COLO829 (cell line): ENCODE measurements around the gene ACSL1.
"Not testable (repeated sequence)": the region's sequence is repeated elsewhere in the genome, so short reads cannot be mapped to it uniquely, and the experiment has no call there.

Experiments used
- DNase-seq: peaks from one replicate; pipeline ENCODE4 v3.0.0; 2012; ENCODE audit warnings: low spot score

ACSL1 gene

DNA sequence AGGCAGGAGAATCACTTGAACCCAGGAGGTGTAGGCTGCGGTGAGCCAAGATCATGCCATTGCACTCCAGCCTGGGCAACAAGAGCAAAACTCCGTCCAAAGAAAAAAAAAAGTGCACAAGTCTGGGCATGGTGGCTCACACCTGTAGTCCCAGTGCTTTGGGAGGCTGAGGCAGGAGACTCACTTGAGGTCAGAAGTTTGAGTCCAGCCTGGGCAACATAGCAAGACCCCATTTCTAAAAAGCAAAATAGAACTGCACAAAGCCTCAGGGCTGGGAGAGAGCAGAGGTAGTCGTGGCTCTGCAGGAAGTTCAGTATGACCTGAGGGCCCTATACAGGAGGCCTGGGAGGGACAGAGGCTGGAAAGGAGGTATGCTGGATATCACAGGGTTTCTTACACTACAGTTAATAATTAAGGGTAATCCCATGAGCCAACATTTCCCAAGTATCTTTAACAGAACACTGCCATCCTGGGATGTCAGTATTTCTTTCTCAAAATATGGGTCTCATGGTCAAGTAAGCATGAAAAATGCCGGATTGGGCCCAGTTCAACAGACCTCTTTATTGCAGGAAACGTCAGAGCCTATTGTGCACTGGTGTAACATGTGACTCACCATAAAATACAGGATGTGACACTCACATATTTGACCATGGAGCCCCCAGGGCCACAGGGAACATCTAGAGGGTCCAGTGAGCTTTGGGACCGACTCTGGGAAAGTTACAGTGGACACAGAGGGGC is 37.8 kb downstream of the ACSL1 start:
- no peak for DNase-seq

DNA sequence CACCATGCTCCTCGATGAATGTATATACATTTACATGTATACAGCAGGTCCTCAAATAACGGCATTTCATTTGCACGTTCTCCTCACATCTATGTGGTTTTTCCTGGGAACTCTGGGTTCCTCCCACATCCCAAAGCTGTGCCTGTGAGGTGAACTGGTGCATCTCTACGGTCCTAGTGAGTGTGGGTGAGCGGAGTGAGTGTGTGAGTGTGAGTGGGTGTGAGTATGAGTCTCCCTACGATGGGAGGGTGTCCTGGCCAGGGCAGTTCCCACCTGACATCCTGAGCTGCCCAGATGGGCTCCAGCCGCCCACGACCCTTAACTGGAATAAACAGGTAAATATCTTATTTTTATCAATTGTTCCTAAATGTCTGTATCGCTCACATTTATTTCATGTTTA is 40.0 kb downstream of the ACSL1 start:
- no peak for DNase-seq

DNA sequence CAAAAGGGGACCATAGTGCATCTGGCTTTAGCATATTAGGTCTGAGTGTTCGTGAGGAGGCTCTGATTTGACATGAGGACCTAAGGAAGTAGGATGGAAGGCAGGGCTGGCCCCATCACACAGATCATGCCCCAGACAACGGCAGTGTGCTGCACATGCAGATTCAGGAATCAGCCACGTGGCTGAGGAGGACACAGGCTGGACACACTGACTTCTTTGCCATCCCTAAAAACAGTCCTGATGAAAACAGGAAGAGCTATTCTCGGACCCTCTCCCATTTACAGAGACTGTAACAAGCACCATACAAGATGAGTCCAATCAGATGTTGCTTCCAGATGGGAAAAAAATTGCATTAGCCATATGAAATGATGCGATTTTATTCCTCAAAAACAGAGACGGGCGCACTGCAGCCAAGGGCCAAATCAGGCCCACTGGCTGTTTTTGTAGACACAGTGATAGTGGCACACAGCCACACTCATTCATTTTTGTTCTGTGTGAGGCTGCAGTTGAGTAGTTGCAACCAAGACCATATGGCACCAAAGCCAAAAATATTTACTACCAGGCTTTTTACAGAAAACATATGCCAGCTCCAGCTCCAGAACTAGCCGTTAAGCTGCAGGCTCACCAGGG is 41.0 kb downstream of the ACSL1 start:
- DNase-seq = no peak

DNA sequence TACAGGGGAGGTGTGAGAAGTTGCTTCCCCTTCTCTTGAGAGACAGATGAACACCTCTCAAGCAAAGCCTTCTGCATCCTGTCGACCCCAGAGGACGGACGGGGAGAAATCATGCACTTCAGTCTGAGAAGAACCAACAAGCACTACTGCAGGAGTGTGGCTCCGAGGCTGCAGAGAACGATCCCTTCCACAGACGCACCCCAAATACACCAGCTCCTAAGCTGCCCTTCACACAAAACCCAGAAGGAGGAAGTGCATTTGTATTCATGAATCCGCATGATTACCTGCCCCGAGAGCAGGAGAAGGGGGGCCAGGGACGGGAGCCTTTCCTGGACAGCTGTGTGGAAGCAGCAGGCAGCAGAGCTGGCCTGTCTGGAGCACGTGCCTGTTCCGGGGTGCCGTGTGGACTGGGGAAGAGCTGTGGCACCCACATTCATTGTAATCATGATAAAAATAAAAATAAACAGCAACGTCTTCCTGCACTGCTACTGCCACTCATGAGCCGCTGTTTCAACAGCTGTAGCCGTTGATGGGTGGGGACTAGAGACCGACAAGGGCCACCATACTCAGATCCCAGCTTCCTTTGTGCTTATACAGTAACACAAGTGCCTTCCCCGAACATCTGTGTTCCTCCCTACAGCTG is 42.9 kb downstream of the ACSL1 start:
- DNase-seq = no peak

DNA sequence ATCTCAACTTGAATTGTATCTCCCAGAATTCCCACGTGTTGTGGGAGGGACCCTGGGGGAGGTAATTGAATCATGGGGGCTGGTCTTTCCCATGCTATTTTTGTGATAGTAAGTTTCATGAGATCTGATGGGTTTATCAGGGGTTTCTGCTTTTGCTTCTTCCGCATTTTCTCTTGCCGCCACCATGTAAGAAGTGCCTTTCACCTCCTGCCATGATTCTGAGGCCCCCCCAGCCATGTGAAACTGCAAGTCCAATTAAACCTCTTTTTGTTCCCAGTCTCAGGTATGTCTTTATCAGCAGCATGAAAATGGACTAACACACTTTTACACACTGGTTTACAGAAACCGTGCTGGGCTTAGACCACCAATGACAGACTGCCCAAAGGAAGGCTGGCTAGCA is 46.6 kb downstream of the ACSL1 start:
- not testable (repeated sequence) for DNase-seq

DNA sequence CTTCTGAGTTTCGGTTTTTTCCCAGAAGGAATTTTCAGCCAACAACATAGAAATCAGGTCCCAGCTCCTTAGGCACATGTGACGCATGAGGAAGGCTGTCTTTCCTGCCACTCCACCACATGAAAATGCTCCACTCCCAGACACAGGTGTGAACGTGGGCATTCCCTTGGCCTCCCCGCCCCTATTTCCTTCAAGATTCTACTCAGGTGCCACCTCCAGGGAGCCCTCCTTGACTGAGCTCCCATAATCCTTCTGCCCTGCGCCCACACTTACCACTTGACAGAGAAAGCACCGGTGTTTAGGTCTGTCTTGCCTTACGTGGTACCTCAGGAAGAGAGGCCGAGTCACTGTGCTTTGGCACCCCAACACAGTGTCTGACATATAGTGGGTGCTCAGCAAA is 47.4 kb downstream of the ACSL1 start:
- no peak for DNase-seq

DNA sequence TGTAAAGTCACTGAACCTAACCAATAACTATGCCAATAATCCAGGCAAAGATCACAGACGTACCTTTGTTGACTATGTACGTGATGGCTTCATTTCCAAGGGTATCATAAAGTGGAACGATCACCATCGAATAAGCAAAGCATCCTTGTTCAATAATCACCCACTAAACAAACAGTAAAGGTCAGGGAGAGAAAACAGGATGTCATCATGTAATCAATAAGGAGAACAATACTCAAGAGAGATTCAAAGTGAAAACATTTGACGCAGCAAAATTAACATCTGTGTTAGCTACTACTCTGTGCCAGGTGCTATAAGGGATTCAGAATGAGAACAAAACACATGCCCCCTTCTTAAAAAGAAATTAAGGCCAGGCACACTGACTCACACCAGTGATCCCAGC is 48.9 kb downstream of the ACSL1 start:
- no peak for DNase-seq

DNA sequence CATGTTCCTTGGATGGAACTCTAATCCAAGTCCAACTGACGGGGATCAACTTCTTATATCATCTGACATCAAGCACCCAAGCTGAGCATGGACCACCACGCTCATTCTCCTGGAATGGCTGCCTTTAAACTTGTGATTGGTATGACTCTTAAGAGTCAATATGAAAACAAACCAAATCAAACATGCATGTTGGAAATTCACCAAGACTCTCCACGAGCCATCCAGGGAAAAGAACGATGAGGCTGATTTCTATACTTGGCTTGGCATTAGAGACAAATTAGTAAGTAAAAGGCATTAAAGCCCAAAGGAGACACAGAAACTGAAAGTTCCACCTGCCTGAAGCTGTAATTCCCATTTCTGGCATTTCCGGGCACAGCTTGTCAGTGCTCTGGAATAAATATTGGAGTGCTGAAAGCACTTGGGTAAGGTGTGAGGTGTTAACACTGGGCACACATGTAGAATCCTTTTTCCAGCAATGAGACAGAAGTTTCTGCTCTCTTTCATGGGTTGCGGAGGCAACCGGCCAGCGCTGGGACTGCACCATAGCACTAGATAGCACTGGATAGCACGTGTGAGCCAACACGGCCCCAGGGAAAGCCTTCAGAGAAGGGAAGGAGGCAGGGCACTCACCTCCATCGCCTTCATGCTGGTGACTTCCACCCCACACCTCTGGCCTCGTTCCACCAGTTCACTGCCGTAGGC is 49.8 kb downstream of the ACSL1 start:
- DNase-seq = no peak

DNA sequence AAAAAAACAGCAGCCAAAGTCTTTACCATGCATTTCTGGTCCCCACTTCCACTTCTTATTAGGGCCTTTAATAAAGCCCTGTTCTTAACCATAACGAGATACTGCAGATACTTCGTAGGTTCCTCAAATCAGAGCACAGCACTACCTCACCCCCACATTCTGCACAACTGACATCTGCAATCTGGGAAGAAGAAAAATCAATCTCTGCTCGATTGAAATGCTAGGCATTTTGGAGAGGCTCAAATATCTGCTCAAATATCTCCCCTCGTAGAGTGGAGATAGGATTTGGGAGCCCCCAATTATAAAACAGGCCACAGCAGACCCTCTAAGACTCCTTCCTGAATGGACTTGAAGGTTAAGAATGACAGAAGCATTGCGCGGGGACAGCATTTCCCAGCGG is 51.6 kb downstream of the ACSL1 start:
- no peak for DNase-seq

DNA sequence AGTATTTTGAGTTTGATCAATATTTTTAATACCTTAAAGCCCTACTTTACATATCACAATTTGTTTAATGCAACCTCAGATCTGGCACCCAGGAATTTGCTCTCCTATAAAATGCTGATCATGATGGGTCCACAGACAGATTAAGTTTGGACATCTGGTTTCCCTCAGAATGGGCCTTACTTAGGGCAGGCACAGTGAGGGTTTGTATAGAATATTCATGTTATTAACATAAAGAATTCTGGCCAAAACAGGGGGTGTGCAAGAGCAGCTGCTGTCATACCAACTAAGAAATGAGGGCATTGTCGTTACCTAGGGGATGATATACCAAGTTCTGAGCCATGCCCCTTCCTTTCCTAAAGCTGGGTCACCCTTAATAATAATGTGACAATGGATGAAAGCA is 54.4 kb downstream of the ACSL1 start:
- DNase-seq = no peak

DNA sequence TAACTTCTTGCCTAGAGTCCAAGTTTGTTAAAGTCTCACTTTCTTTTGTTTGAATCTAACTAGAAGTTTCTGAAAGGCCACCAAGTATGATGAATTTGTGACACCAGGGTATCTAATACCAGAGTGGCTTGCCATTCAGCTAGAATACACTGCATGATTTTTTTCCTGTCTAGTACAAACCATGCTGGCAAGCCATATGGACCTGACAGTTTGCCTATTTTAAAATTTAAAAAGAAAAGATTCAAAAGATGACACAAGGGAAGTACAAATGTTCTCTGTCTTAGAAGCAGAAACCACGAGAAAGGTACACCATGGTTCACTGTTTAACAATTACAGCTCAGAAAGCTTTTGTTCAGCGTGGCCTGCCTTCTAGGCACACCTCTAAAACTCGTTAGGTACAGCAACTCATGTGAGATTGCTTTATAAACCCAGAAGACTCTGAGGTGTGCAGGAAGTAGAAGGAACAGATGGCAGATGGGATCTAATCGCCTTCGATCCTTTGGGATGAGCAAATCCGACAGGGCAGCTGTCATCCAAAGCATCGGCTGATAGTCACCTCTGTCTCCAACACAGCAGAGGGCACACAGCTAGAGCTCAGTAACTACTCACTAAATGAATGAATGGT is 56.5 kb downstream of the ACSL1 start:
- DNase-seq = peak; percentile 75

DNA sequence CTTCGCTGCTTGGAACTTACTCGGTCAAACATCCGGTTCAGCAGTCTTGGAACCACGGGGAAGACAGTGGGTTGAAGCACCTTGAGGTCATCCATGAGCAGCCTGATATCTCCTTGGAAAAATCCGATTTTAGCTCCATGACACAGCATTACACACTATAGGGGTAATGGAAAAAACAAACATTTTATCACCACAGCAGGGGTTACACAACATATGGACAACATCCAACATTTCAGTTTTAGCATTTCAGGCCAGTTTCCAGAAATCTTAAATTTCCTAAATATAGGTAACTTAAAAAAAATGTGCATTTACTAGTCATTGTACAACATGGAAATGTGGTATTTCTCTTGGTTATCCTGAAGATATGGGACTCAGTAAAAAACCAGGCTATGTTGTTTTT is 57.5 kb downstream of the ACSL1 start:
- DNase-seq = no peak

DNA sequence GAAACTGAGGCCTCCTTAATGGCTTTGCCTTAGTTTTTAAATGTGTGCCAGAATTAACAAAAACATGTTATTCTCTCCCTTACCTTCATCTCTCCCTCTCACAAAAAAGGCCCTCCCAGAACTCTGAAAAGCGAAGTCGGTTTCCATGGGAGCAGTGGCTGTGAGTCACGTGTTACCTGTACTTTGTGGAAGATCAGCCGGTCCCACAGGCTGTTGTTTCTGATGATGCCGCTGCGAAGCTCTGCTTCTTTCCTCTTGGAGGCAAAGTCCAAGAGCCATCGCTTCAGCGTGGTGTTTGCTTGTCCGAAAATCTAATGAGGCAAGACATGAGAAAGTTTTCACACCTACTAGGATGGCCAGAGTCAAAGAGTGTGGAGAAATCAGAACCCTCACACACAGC is 59.3 kb downstream of the ACSL1 start:
- DNase-seq = no peak

DNA sequence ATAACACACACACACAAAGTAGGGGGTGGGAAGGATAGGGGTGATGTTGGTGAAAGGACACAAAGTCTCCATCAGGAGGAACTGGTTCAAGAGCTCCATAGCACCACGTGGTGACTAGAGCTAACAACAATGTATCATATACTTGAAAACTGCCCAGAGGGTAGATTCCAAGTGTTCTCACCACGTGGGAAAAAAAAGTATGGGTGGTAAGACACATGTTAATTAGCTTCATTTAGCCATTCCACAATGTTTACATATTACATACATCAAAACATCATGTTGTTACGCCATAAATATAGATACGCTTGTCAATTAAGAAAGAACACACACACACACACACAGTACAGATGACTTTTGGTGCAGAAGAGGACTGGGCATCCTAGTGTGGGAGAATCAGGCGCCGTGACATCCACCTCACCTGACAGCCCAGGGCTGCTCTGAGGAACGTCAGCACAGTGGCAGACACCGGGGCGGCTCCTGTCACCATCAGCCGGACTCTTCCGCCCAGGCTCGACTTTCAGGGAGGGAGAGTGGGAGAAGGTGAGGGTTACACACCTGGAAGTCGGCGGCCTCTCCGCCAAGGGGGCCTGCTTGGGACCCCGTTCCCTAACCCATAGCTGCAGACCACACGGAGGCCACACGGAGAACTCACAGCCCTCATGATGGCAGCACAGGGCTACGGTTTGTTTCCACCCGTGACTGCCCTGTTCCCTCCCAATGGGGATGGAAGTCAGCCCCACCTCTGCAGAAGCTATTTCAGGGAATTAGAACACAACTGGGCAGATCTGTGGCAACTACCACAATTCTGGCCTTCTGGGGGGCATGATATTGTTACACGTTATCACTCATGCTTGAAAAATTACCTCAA is 60.1 kb downstream of the ACSL1 start:
- DNase-seq = no peak

DNA sequence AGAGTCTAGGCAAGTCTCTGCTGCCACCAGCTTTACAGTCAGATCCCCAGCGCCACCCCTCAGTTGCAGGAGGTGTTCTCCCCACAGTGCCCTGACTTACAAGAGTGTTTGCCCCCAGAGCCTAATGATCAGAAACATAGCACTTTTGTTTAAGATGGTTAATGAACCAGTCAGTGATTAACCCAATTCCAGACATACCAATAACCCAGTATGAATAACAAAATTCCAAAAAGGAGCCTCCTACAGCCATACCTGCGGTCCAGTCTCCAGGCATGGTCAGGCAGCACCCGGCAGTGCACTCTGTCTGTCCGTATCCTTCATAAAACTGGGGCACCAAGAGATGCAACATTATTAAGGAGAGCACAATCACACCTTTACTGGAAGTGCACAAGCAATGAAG is 61.2 kb downstream of the ACSL1 start:
- DNase-seq = no peak

DNA sequence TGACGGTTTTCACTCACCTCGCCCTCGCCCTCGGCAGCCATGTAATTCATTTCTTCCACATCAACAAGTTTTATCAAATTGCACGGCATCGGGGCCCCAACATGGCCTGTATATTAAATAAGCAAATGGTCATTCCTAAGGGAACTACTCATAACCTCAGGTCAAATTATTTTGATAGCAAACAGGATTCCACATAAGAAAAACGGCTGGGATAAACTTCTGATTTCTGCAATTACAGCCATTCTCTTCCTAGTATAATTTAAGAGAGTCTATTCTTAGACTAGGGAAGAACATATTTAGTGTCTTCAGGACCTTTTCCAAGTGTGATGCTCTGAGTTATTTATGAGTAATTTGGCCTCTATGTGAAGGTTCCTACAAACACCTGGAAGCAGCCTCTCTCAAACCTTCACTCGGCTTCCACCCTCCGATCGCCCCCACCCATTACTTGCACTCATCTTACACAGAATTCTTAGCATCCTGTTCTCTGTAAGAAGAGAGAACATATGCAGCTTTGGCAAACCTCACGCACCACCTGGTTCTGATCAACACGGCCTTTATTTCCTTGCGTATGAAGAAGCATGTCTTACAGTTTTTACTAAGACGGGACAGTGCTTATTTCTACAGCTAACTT is 62.5 kb downstream of the ACSL1 start:
- no peak for DNase-seq

DNA sequence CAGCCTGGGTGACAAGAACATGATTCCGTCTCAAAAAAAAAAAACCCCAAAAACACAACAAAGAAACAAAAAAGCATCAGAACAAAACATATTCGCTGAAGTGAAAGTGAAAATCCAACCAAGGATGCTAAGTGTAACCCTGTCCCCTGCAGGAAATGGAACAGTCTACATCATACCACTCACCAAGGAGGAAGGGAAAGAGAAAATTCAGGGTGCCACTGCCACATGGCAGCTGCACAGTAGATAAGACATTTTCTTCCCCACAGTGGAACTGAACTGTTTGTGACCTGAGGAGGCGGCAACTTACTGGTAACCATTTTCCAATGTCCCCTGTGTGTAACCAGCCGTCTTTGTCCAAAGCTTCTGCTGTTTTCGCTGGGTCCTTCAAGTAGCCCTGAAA is 63.7 kb downstream of the ACSL1 start:
- no peak for DNase-seq

DNA sequence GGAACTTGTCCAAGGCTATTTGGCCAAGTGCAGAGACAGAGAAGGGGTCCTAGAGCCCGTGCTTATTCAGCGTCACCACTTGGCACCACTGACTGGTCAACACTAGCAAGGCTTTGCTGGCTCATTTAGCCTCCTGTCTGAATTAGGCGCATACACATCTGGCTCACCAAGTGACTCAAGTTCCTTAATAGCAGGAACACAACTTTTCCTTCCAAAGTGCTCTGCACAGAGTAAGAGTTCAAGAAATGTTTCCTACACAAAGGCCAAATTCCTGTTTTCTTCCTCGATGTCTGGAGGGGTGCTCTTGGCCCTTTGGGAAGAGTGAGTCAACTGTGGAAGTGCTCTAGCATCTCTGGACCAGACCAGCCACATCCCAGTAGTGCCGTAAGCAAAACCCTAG is 65.1 kb downstream of the ACSL1 start:
- DNase-seq = no peak

DNA sequence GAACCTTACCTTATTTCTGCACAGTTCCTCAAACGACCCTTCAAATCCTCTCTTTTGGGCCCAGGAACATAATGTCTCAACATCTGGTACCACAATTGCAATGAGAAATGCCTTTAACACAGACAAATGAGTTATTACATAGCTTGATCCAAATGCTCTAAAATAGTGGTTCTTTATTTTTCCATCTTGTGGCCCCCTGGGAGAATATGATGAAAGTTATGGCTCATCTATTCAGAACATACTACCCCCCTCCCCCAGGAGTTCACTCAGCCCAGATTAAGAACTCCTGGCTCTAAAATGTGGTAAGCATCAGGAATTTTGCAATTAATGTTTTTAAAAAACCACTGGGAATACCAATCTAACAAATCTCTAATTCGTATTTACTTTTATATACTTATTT is 68.0 kb downstream of the ACSL1 start:
- no peak for DNase-seq

DNA sequence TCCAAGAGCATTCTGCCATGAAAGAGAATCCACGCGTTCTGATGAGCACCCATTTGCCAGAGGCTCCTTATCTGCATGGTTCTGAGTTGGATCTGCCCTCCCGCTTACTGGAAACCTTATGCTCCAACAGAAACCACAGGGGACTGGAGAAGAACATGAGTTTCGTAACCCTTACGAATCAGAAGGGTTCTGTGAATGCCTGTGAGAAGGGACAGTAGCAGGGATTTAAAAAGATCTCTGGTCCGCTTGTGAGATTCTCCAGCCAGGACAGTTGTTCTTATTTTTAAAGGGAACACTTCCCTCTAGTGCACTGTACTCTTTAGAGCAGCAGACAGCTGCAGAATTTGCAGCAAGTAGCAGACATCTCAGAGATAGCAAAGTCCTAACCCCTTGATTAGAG is 69.4 kb downstream of the ACSL1 start:
- no peak for DNase-seq

DNA sequence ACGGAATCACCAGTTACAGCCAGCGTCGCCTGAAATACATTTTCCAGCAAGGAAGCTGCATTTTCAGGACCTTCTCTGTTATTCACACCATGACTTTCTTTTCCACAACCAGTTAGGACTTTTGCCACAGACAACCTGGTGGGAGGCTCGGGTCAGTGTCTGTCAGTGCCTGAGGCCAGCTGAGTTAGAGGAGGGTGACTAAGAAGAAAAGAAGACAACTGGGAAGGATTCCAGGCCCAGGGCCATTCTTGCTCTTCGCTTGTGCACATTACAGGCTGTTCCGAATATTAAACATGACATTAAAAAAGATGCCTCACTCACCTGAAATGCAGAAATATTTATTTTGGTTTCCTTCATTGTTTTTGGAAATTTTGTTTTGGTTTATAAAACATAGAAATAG is 70.5 kb downstream of the ACSL1 start:
- DNase-seq = no peak
